A673 (cell line): ENCODE results near the gene GGNBP2. TPM values are rescaled to one million over a fixed set of nuclear protein-coding genes. Genes with fewer than 3 reads are reported as not detected.

Experiments
- BruUV-seq: library from RNA; stranded (reverse); fragments of 400-500 nt; replicated peaks from 2 replicates; lab custom pipeline; 2021; lab: Mats Ljungman, UMichigan
- CTCF ChIA-PET: fragments of 300-600 bp; sonication (Branson Sonifier 250); formaldehyde crosslinking; loops from one replicate; lab custom pipeline; 2022; ENCODE audit warnings: antibody characterized with exemption; lab: Charles Lee
- POLR2A ChIA-PET: fragments of 300-600 bp; sonication (Branson Sonifier 250); formaldehyde crosslinking; loops from one replicate; lab custom pipeline; 2022; ENCODE audit warnings: antibody characterized with exemption; ENCODE audit not compliant: low non-redundant PET; lab: Charles Lee
- DNase-seq: peaks from one replicate; pipeline ENCODE4 v3.0.0-alpha.2; 2015; ENCODE audit warnings: low spot score
- H3K27ac ChIP-seq: fragments of 200-600 bp; sonication (generic); 2 replicates; pipeline ENCODE4 v1.5.1; 2016; ENCODE audit warnings: mixed run types, low read depth, mild to moderate bottlenecking, mixed read lengths, antibody characterized with exemption, low read length; ENCODE audit not compliant: poor library complexity, severe bottlenecking
- H3K27me3 ChIP-seq: fragments of 200-600 bp; sonication (generic); replicated peaks from 2 replicates; pipeline ENCODE4 v1.6.1; 2017; ENCODE audit warnings: mixed run types, low read depth, mild to moderate bottlenecking, mixed read lengths, antibody characterized with exemption, low read length; ENCODE audit not compliant: insufficient read depth, poor library complexity
- H3K36me3 ChIP-seq: fragments of 200-600 bp; sonication (generic); 2 replicates; pipeline ENCODE4 v1.6.1; 2016; ENCODE audit warnings: mixed run types, mild to moderate bottlenecking, mixed read lengths, antibody characterized with exemption, low read length; ENCODE audit not compliant: insufficient read depth, poor library complexity, severe bottlenecking
- H3K4me1 ChIP-seq: fragments of 200-600 bp; sonication (generic); 2 replicates; pipeline ENCODE4 v1.6.1; 2017; ENCODE audit warnings: mixed run types, mild to moderate bottlenecking, mixed read lengths, antibody characterized with exemption, low read length; ENCODE audit not compliant: insufficient read depth, poor library complexity, severe bottlenecking
- H3K4me3 ChIP-seq: fragments of 200-600 bp; sonication (generic); 2 replicates; pipeline ENCODE4 v1.5.1; 2016; ENCODE audit warnings: low read depth, mixed run types, mild to moderate bottlenecking, mixed read lengths, low read length; ENCODE audit not compliant: poor library complexity, severe bottlenecking
- H3K9me3 ChIP-seq: fragments of 200-600 bp; sonication (generic); 2 replicates; pipeline ENCODE4 v1.6.1; 2016; ENCODE audit warnings: mixed run types, low read depth, mild to moderate bottlenecking, mixed read lengths, antibody characterized with exemption, low read length; ENCODE audit not compliant: poor library complexity, severe bottlenecking
- EZH2 ChIP-seq: fragments of 200-600 bp; sonication (generic); IDR thresholded peaks from 2 replicates; pipeline ENCODE4 v1.6.1; 2017; ENCODE audit warnings: borderline replicate concordance, low read depth, mild to moderate bottlenecking, mixed read lengths, antibody characterized with exemption, low read length; ENCODE audit not compliant: poor library complexity, severe bottlenecking
- intact Hi-C: fragments of 100-400 bp; cut with micrococcal nuclease; formaldehyde crosslinking; loops from one replicate; pipeline ENCODE4 v1.10.0; 2022; ENCODE audit not compliant: unreplicated experiment
- total RNA-seq: library from RNA; stranded (reverse); gene quantifications from 2 replicates; pipeline ENCODE4 v1.2.3, GENCODE V29; 2021
- TF ChIP-seq, protein P1 (sequence below): fragments of 300-800, 200-600 bp; sonication (generic); conservative IDR thresholded peaks from 2 replicates; pipeline ENCODE4 v1.5.1; 2017; ENCODE audit warnings: low read depth, mild to moderate bottlenecking, antibody characterized with exemption, low read length, moderate library complexity, mixed read lengths

The GGNBP2 gene
- total RNA-seq, 1 experiment from 2014 or later, result 50.4 TPM

DNA sequence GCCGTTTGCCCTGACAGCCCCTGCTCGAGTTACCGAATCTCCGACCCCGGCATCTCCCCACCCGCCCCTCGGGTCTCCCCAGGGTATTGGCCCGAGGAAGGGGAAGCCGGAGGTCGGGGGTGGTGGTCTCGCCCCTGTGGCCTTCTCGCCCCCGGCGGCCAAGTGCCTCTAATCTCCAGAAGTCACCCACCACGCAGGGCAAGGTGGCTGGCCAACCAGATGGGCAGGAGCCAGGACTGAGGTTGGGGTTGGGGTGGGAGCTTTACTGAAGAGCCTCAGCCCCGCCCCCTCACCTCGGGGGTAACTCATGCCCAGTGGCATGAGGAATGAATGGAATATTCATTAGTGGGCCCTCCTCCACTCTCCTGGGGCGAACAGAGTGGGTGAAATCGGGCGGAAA is 47.6 kb downstream of the GGNBP2 start:
- no peak for TF ChIP-seq EZH2
- peak; percentile 4 for DNase-seq
- CTCF ChIA-PET, result no interaction called here
- no peaks in the 10 kb centered on the region for H3K9me3 ChIP-seq
- intact Hi-C loops, result no loop called here
- H3K4me3 ChIP-seq, result peak overlapping the region; percentile 69
- no peaks in the 10 kb centered on the region for H3K36me3 ChIP-seq
- BruUV-seq, result no TSS peak
- H3K27me3 ChIP-seq, result no peaks in the 10 kb centered on the region
- no peaks in the 10 kb centered on the region for H3K4me1 ChIP-seq
- POLR2A ChIA-PET, result no interaction called here
- H3K27ac ChIP-seq, result no peak overlapping the region

GRCh38 chr17:36592716-36593321 is 48.1 kb downstream of the GGNBP2 start:
- Histone ChIP-seq H3K36me3 (no peaks in the 10 kb centered on the region), H3K27ac (no peak overlapping the region), H3K4me1 (no peaks in the 10 kb centered on the region), H3K27me3 (no peaks in the 10 kb centered on the region), H3K4me3 (peak overlapping the region; percentile 69), H3K9me3 (no peaks in the 10 kb centered on the region)
- CTCF ChIA-PET, result no interaction called here
- intact Hi-C loops, result no loop called here
- TF ChIP-seq EZH2, result no peak
- TF ChIP-seq, protein P1, sequence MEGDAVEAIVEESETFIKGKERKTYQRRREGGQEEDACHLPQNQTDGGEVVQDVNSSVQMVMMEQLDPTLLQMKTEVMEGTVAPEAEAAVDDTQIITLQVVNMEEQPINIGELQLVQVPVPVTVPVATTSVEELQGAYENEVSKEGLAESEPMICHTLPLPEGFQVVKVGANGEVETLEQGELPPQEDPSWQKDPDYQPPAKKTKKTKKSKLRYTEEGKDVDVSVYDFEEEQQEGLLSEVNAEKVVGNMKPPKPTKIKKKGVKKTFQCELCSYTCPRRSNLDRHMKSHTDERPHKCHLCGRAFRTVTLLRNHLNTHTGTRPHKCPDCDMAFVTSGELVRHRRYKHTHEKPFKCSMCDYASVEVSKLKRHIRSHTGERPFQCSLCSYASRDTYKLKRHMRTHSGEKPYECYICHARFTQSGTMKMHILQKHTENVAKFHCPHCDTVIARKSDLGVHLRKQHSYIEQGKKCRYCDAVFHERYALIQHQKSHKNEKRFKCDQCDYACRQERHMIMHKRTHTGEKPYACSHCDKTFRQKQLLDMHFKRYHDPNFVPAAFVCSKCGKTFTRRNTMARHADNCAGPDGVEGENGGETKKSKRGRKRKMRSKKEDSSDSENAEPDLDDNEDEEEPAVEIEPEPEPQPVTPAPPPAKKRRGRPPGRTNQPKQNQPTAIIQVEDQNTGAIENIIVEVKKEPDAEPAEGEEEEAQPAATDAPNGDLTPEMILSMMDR, result no peak
- POLR2A ChIA-PET, result no interaction called here
- DNase-seq, result no peak
- no TSS peak for BruUV-seq

- Histone ChIP-seq H3K4me3 (no peak overlapping the region), H3K27ac (no peak overlapping the region), H3K36me3 (no peaks in the 10 kb centered on the region), H3K27me3 (no peaks in the 10 kb centered on the region), H3K9me3 (no peaks in the 10 kb centered on the region), H3K4me1 (no peaks in the 10 kb centered on the region)
- intact Hi-C loops, result no loop called here
- DNase-seq, result no peak
- no TSS peak for BruUV-seq
- ChIA-PET CTCF (no interaction called here), POLR2A (no interaction called here)
- TF ChIP-seq EZH2, result no peak
- TF ChIP-seq, protein P1, result no peak
These were observed 49.1 kb downstream of the GGNBP2 start for GRCh38 chr17:36593656-36594316.
